Calu3 (cell line): ENCODE measurements around the gene RESP18. TPM values are rescaled to one million over a fixed set of nuclear protein-coding genes. Genes with fewer than 3 reads are reported as not detected.
A peak's percentile ranks its signal among the peaks of the same experiment; 100 is the strongest.

ENCODE experiments used
- BruUV-seq: library from RNA; stranded (reverse); fragments of 400-500 nt; replicated peaks from 2 replicates; lab custom pipeline; 2021; lab: Mats Ljungman, UMichigan
- CTCF ChIA-PET: fragments of 300-600 bp; sonication (Branson Sonifier 250); formaldehyde crosslinking; loops from one replicate; lab custom pipeline; 2022; ENCODE audit warnings: antibody characterized with exemption; lab: Charles Lee
- DNase-seq: peaks from one replicate; pipeline ENCODE4 v3.0.0; 2022
- H3K27ac Mint-ChIP-seq: one replicate; pipeline ENCODE4 v1.8.0; 2022; ENCODE audit warnings: mixed read lengths; ENCODE audit not compliant: unreplicated experiment
- H3K27me3 Mint-ChIP-seq: one replicate; pipeline ENCODE4 v1.8.0; 2022; ENCODE audit warnings: mixed read lengths; ENCODE audit not compliant: unreplicated experiment
- H3K36me3 Mint-ChIP-seq: one replicate; pipeline ENCODE4 v1.8.0; 2022; ENCODE audit warnings: mild to moderate bottlenecking, moderate library complexity, mixed read lengths; ENCODE audit not compliant: insufficient read depth, unreplicated experiment
- H3K4me1 Mint-ChIP-seq: one replicate; pipeline ENCODE4 v1.8.0; 2022; ENCODE audit warnings: mild to moderate bottlenecking, low read depth, mixed read lengths; ENCODE audit not compliant: unreplicated experiment
- H3K4me3 Mint-ChIP-seq: one replicate; pipeline ENCODE4 v1.8.0; 2022; ENCODE audit warnings: mild to moderate bottlenecking, low read depth, moderate library complexity, mixed read lengths; ENCODE audit not compliant: unreplicated experiment
- H3K9me3 Mint-ChIP-seq: one replicate; pipeline ENCODE4 v1.8.0; 2022; ENCODE audit warnings: low read depth, mixed read lengths; ENCODE audit not compliant: unreplicated experiment
- intact Hi-C: fragments of 100-400 bp; cut with micrococcal nuclease; formaldehyde crosslinking; loops from one replicate; pipeline ENCODE4 v1.10.0; 2022; ENCODE audit not compliant: unreplicated experiment
- total RNA-seq: library from RNA; stranded (reverse); gene quantifications from 2 replicates; pipeline ENCODE4 v1.2.3, GENCODE V29; 2022
- TF ChIP-seq, protein P1 (sequence below): fragments of 200-600 bp; IDR thresholded peaks from one replicate; pipeline ENCODE4 v1.8.0; 2022; ENCODE audit warnings: antibody characterized with exemption; ENCODE audit not compliant: unreplicated experiment

The RESP18 gene
- total RNA-seq, 1 experiment from 2014 or later: not detected

DNA sequence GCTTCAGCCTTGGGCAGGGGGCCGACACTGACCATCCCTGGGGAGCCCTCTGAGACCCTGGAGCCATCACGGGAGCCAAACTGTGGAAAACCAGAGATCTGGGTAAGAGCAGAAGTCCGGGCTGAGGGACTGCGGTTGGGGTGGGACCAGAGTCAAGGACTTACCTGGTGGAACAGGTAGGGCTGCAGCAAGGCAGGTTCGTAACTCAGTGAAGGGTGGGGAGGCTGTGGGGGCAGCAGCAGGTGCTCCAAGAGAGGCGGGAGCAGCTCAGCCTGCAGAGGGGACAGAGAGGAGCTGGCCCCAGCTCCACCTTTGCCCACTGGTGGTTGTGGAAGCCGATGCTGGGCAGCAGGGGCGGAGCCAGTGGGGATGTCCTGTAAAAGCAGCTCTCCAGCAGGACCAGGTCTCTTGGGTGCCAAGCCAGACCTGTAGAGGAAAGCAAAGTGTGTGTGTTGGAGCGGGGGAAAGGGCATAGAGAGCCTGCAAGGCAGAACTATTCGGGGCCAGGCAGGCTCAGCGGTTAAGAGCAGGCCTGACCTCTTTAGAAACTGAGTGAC, 30.1 kb downstream of the RESP18 start:
- no TSS peak for BruUV-seq
- DNase-seq: no peak
- H3K36me3 Mint-ChIP-seq: no peaks in the 10 kb centered on the region
- CTCF ChIA-PET: no interaction called here
- intact Hi-C loops: no loop called here
- H3K9me3 Mint-ChIP-seq: no peaks in the 10 kb centered on the region
- no peaks in the 10 kb centered on the region for H3K4me1 Mint-ChIP-seq
- H3K27ac Mint-ChIP-seq: no peak overlapping the region
- TF ChIP-seq, protein P1, sequence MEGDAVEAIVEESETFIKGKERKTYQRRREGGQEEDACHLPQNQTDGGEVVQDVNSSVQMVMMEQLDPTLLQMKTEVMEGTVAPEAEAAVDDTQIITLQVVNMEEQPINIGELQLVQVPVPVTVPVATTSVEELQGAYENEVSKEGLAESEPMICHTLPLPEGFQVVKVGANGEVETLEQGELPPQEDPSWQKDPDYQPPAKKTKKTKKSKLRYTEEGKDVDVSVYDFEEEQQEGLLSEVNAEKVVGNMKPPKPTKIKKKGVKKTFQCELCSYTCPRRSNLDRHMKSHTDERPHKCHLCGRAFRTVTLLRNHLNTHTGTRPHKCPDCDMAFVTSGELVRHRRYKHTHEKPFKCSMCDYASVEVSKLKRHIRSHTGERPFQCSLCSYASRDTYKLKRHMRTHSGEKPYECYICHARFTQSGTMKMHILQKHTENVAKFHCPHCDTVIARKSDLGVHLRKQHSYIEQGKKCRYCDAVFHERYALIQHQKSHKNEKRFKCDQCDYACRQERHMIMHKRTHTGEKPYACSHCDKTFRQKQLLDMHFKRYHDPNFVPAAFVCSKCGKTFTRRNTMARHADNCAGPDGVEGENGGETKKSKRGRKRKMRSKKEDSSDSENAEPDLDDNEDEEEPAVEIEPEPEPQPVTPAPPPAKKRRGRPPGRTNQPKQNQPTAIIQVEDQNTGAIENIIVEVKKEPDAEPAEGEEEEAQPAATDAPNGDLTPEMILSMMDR: no peak
- H3K27me3 Mint-ChIP-seq: peaks cover 84% of the 10 kb centered on the region
- no peak overlapping the region for H3K4me3 Mint-ChIP-seq

DNA sequence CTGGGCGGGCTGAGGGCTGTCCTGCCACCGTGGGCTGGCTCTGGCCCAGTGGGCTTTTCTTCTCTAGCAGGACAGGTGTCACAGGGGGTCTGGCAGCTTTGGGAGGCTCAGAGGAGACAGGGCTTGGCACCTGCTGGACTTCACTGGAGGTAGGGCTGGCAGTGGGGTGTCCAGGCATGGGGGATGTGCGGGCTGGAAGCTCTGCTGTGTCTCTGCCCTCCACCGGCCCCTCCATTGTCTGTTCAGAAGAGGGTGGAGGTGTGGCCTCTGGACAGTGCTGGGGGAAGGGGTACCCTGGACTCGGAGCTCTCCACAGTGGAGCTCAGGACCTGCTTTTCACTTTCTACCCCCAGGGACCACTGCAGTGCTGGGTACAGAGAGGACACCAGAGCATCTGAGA, 32.5 kb downstream of the RESP18 start:
- intact Hi-C loops: no loop called here
- no peaks in the 10 kb centered on the region for H3K4me1 Mint-ChIP-seq
- BruUV-seq: no TSS peak
- peaks cover 3% of the 10 kb centered on the region for H3K36me3 Mint-ChIP-seq
- CTCF ChIA-PET: no interaction called here
- no peaks in the 10 kb centered on the region for H3K9me3 Mint-ChIP-seq
- TF ChIP-seq, protein P1: no peak
- no peak for DNase-seq
- no peak overlapping the region for H3K27ac Mint-ChIP-seq
- peaks cover 59% of the 10 kb centered on the region for H3K27me3 Mint-ChIP-seq
- H3K4me3 Mint-ChIP-seq: no peak overlapping the region

DNA sequence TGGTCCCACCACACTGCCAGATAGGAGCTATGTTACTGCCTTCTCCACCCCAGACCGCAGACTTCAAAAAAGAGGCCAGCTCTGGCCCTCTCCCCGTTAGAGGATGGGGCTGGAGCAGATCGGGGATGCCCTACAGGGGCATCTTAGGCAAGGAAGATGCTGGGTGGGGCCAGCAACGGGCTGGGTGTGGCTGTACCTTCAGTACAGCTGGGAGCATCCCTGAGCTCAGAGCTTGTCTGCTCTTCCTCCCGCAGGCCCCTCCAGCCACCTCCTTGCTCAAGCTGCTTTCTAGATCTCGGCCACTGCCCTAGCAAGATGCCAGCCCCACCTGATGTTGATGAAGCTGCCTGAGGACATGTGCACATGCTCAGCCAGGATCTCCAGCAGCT, 33.2 kb downstream of the RESP18 start:
- Mint-ChIP-seq H3K27ac (no peak overlapping the region), H3K36me3 (peaks cover 4% of the 10 kb centered on the region), H3K4me3 (no peak overlapping the region), H3K27me3 (peaks cover 53% of the 10 kb centered on the region), H3K4me1 (no peaks in the 10 kb centered on the region), H3K9me3 (no peaks in the 10 kb centered on the region)
- TF ChIP-seq, protein P1: no peak
- DNase-seq: no peak
- CTCF ChIA-PET: interaction anchor here (0.6 kb wide), 1 partner anchor 76 kb away, joined by 5 read pairs; no protein-coding TSS in a partner anchor
- intact Hi-C loops: loop anchor here (5.0 kb wide), 2 partner anchors 47 to 122 kb away; partner anchors contain the start of genes CNPPD1, RETREG2, TUBA4A and TUBA4B
- BruUV-seq: no TSS peak

DNA sequence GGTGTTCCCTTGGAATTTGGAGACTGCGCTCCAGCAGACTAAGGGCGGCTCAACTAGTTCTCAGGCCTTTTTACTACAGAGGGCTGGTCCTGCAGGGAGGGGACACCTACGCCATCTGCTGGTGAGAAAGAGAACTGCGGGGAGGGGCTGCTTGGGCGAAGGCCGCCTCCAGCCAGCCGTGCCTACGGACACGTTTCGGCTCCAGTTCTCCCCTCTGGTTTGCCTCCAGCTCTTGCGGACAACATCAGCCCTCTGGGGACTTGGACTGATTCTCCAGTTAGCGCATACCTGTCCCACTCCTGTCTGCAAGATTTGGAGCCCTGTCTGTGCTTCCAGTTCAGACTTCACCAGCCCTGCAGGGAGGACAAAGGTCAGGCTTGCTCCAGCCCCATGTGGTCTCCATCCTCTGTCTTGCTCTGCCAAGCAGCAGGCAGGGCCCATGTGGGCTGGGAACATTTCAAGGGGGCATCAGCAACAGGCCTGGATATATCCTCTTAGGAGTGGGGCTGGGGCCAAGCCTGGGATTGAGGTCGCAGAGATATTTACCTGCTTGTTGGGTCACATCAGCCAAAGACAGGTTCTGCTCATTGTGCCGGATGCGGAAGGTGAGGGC, 33.7 kb downstream of the RESP18 start:
- BruUV-seq: no TSS peak
- intact Hi-C loops: loop anchor here (1.0 to 5.0 kb wide), 3 partner anchors 47 to 139 kb away; partner anchors contain the start of genes CNPPD1, NHEJ1, RETREG2 and TUBA4A
- no peak overlapping the region for H3K4me3 Mint-ChIP-seq
- H3K9me3 Mint-ChIP-seq: no peaks in the 10 kb centered on the region
- H3K27ac Mint-ChIP-seq: no peak overlapping the region
- TF ChIP-seq, protein P1: peak; percentile 95
- CTCF ChIA-PET: interaction anchor here (0.6 kb wide), 1 partner anchor 76 kb away, joined by 5 read pairs; no protein-coding TSS in a partner anchor
- H3K4me1 Mint-ChIP-seq: no peaks in the 10 kb centered on the region
- peaks cover 48% of the 10 kb centered on the region for H3K27me3 Mint-ChIP-seq
- peak; percentile 94 for DNase-seq
- peaks cover 5% of the 10 kb centered on the region for H3K36me3 Mint-ChIP-seq
